HG03039 (cell line): ENCODE results near the gene B4GALT1.

Experiments used
- ATAC-seq: cut with Tn5 transposase; IDR thresholded peaks from one replicate; pipeline ENCODE4 v1.9.1; 2021; ENCODE audit warnings: mild to moderate bottlenecking, moderate library complexity; ENCODE audit not compliant: unreplicated experiment

The B4GALT1 gene

DNA sequence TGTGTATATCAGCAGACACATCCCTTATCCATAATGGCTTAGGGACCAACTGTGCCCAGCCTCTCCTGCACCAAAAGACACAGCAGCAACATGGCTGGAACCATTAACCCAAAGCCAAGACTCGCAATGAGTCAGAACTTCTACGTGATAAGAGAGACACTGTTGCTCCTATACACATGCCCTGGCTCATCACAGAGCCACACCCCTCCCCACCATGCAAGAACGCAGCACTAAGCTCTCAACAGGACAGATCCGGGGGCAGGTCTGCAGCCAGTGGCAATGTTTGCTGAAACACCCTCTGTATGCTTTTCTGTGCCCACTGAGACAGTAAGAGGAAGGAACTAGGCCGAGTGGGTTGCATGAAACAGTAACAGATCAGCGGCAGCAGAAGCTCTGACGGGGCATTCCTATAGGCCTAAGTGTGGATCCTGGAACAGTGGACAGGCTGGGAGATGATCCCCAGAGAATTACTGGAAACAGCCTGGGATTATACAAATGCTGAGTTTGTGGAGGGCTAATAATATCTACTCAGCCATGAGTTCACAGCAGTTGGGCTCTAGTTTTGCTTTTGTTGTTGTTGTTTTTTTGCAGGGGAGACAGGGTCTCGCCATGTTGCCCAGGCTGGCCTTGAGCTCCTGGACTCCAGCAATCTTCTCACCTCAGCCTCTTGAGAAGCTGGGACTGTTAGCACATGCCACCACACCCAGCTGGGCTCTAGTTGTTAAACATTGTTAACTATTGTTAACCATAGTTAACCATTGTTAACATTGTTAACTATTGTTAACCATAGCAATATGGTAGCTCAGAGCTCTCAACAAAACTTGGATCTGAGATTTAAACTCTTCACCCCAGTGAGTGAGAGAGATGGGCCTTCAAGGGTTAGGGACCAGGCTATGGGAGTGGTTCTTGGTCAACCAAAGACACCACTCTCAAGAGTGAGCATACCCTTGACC lies 41.0 kb downstream of the B4GALT1 start:
- ATAC-seq = no peak

DNA sequence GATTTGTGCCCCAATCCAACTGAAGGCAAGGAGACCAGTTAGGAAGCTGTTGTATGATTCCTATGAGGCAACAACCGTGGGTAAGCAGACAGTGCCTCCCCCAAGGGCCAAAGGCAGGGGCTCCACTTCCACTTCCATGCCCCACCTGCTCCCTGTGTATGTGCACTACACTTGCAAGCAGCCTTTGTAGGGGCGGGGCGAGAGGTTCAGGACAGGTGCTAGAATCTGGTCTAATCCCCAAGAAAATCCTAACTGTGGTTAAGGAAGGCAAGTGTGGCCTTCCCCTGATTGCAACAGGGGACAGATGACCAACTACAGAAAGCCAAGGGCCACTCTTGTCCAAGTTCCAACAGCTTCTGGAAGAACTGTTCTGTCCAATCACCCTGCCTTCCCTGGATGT lies 41.7 kb downstream of the B4GALT1 start:
- ATAC-seq = no peak

DNA sequence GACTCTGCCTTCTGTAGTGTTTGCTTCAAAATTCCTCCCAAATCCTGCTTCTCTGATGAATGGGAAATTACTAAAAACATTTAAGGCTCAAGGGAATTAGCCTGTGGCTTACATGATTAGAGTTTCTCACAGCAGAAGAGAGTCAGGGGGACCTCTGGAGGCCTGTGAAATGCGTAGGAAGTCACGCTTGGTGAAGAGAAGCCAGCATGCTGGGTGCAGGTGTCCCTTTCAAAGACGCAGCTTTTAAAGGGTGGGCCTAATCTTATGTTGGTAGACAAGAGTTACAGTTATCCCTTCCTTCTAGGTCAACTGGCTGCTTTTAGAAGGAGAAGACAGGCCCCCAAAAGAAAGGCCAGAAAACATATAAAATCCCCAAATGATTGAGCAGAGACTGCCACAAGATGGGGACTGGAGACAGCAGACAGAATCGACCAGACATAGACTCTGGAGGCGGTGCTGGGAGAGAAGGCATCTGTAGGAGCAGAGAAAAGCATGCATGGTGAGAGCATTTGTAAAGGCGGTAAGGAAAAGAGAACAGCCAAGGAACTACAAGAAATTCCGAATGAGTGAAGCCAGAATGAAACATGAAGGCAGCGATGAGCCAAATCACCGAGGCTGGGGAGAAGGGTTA lies 42.3 kb downstream of the B4GALT1 start:
- no peak for ATAC-seq

DNA sequence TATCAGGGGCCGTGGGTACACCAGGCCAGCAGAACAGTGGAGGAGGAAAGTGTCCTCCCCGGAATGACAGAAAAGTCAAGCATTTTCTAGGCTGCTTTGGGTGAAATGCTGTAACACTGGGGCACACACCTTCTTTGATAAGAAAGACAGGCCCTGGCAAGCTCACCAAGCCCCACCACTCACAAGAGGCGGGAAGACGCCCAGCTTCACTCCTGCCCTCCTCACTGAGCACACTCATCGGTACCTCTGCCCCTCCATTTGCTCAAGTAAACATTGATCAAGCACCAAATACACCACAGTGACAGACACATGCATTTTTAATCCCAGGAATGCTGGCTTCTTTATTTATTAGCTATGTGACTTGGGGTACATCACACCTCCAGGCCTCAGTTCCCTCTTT lies 43.1 kb downstream of the B4GALT1 start:
- ATAC-seq = no peak

DNA sequence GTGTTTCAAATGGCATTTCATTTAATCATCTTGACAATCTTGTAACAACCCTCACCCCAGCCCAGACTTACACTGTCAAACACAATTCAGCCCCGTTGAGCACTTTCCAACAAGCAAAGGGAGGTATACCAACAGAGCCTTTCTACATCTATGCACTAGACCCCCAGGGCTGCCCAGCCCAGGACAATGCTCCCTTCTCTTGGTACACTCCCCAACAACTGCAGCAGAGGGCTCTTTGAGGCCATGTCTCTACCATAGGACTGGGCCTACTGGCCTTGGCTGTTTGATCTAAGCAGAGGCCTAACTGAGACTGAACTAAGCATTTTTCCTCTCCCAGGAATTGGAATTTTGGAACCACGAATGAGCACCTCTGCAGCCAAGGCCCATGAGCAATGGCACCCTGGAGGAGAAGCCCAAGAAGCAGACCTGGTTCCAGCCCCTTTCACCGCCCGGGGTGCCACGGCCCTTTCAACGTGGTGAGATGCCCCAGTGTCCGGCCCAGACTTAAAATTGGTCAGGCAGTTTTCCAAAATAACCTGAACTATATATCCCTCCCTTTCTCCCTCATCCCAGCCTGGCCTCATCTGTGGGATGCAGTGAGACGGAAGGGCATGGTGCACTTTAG lies 43.6 kb downstream of the B4GALT1 start:
- no peak for ATAC-seq

DNA sequence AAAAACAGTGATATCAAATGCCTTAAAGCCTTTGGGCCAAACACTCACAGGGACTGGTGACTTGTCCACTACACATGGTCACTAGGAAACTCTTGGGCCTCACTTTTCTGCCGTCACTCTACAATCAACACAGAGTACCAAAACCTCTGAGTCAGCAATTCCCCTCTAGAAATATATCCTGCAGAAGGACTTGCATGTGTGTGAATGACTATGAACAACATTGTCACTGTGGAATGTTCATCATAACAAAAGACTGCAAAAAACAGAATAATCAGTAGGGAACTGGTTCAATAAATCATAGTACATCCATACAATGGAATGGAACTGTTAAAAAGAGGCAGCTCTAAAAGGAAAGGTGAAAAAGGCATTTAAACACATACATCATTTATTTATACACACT lies 46.5 kb downstream of the B4GALT1 start:
- no peak for ATAC-seq

DNA sequence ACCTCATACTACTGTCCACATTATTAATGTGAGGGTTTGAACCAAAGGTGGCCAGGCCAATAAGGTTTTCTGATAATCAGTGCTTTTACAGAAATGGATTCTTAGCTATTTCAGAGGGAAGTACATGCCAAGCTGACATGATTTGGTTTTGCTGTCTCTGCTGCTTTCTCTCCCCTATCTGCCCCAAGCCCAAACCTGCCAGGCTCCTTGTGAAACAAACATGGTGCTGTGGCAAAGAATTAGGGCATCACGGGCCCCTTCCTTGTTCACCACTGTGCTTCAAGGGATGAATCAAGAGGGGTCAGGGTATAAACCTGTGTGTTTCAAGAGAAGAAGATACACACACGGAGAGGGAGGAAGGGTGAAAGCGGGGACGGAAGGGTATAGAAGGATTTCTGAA lies 49.3 kb downstream of the B4GALT1 start:
- ATAC-seq = no peak

DNA sequence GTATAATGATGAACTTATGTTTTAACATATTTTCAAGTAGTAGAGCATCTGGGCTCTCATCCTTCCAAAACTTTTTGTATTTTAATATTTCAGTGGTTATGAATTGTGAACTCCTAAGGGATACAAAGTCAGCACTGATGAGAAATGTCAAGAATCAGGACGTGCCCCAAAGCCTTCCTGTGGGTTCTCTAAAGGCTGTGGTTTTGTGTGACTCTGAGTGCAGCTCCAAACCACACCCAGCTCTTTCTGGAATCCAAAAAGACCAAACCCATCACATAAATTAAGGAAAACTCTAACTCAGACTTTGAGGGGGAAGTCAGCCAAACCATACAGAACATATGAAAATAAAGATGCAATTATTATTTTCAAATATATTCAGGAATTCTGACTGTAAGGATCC lies 49.8 kb downstream of the B4GALT1 start:
- no peak for ATAC-seq

DNA sequence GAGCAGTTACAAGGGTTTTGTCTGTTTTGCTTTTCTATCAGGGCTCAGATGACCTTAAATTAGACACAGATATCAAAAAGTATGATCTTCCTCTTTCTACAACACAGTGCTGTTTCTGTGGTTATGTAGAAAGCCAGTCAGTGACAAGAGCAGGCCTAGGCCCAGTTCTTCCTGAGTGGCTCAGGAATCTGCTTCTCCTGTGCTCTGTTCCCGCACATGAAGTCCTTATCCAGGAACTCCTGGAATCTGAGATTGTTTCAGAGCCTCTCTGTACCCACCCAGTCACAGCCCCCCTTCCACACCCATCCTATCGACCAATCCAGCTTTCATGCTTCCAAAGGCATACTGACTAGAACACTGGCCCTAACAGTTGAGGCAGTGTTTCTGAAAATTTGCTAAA lies 50.3 kb downstream of the B4GALT1 start:
- ATAC-seq = no peak

DNA sequence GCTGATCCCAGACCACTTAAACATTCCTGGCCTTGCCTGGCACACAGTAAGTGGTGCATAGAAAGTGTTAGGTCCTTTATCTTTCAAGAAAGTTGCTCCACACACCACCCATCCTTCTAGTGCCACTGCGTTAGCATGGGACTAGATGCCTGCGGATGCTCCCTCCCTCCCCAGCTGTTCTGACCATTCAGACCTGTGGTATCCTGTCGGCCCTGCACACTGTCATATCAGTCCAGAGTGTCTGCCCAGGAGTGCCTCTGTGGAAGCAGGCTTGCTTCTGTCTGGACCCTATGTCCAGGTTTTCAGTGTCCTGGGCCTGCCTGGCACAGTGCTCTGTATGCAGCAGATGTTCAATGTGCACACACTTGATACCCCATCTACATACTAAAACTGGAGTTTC lies 52.4 kb downstream of the B4GALT1 start:
- ATAC-seq = no peak

DNA sequence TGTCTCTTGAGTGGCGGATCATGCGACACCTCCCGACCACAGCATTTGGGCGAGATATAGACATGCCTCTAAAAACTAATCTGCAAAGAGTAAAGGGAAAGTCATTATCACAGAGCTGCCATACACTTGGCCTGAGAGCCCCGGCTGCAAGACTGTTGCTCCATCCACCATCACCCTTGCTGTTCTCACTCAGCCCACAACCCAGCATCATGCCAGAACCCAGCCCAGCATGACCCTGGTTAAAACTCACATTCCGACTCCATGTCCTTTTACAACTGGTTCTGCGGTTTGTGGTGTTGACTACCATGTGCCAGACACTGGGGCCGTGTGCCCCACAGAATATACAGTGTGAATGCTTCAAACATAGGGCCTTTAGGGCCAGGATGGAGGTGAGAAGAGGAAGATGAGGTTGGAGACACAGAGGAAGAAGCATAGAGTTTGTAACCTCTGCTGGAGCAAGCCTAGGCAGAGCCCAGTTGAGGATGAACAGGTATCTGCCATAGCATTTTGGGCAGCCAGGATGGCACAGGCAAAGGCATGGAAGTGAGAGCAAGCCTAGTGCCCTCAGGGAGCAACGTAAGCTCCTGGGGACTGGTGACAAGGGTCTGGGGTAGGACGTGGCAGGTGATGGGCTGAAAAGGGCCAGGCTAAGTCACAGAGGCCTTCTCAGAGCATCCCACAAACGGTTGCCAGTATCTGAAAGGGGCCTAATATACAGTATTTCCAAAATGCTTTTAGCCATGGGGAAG lies 53.2 kb downstream of the B4GALT1 start:
- ATAC-seq = no peak

DNA sequence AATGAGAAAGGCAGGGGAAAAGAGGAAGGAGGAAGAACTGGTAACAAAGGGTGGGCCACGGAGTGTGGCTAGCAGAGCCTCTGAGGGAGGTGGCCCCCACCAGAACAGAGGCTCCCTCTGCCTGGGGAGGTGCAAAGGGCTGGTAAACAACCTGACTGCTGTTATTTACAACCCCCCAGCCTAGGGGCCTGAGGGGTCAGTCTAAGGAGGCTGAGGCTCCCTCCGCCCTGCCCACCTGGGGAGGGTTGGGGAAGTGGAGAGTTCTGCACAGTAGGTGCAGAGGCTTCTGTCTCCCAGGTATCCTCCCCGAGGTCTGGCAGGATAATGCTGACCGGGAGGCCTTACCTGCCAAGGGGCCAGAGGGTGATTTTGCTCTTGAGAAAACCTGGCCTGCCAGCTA lies 55.0 kb downstream of the B4GALT1 start:
- ATAC-seq = no peak

DNA sequence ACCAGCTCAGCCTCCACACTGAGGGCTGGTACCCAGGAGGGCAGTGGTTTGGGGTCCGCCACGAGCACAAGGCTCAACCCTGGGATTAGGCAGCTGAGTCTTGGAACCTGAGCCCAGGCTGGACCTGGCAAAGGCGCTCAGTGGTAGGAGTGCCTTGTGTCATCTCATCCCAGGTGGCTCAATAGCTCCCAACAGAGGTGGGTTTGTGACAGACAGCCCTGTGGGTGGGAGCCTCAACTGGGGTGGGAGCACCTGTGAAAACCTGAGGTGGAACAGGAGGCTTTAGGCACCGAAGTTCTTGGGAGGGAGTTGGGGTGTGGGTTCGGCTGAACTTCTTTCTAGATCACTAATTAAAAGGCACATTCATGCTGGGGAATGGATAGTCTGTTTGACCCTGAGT lies 55.5 kb downstream of the B4GALT1 start:
- no peak for ATAC-seq

DNA sequence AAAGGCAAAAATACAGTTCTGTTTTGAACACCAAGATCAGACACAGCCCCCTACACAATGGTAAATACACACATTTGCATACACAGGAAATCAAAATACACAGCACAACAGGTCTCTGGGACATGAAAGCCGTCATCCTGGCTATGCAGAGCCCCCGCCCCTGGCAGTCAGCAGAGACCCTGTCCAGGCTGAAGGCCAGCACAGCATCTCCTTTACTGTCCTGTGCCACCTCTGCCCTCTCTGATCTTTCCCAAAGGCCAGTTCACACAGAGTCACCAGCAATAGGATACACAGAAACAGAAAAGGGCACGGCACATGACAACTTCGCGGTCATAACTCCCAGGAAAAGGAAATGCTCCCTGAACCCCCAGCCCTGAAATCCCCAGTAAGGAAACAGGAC lies 56.5 kb downstream of the B4GALT1 start:
- ATAC-seq = no peak

DNA sequence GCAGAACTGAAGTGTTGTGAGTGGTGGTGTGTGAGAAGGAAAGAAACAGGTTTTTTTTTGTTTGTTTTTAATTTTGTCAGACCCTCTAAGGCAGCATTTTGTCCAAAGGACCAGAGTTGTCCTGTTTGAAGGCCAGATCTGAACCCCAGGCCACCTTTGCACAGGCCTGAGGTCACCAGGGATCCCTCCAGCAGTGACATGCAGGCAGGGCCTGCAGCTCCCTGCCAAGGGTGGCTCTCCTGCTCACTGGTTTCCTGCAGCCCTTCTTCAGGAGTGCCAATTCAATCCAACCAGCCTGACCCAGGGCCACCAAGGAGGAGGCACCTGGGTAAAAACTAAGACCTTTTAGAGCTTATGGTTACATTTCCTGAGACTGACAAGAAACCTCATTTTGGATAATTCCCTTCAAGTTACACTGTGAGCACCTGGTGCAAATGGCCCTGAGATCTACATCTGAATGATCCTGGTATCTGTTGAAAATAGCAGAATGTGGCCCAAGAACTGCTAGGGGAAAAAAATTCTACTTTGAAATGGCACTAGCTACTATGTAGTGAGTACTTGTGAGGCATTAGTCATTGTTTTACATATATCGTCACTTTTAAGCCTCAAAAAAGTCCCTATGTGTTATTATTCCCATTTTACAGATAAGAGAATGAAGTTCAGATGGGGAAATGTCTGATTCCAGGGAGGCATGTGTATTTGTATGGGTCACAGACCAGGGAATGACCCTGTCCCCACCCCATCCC lies 57.1 kb downstream of the B4GALT1 start:
- ATAC-seq = no peak

DNA sequence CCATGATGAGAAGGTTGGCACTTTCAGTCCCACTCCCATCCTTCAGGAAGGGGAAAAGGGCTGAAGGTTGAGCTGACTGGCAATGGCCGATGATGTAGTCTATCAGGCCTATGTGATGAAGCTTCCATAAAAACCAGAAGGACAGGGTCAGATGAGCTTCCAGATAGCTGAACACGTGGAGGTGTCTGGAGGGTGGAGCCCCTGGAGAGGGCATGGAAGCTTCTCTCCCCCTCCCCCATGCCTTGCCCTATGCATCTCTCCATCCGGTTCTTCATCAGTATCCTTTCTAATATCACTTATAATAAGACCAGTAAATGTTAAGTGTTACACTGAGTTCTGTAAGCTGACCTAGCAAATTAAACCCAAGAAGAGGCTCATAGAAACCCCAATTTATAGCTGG lies 58.0 kb downstream of the B4GALT1 start:
- ATAC-seq = no peak

DNA sequence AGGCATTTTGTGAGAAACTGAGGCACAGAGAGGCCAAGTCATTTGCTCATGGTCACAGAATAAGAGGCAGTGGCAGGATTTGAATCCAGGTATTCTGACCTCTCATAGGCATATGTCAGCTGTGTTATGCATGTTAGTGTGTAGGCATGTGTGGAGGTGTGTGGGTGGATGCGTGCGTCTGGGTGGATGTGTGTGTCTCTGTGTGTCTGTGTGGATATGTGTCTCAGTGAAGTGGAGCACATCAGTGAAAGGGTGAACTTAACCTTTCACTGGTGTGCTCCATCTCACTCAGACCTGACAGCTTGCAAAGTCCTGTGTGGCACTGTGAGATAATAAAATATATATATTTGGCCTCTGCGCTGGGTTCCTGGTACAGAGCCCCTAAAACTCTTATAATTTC lies 58.7 kb downstream of the B4GALT1 start:
- ATAC-seq = no peak

DNA sequence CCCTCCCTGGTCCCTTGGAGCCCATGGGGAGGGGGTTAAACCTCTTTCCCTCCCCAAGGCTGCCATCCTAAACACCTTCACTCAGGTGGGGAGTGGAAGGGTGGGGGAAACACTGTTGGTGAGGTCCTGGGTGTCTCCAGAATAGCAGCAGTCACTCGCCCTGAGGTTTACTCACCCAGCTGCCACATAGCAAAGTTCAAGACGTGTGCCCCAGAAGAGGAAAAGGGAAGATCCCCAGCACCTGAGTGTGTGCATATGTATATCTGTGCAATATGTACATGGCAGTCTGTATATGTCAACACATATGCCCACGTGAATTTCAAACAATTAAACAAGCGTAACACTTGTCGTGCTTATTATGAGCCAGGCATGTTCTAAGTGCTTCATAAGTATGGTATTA lies 59.4 kb downstream of the B4GALT1 start:
- ATAC-seq = no peak

DNA sequence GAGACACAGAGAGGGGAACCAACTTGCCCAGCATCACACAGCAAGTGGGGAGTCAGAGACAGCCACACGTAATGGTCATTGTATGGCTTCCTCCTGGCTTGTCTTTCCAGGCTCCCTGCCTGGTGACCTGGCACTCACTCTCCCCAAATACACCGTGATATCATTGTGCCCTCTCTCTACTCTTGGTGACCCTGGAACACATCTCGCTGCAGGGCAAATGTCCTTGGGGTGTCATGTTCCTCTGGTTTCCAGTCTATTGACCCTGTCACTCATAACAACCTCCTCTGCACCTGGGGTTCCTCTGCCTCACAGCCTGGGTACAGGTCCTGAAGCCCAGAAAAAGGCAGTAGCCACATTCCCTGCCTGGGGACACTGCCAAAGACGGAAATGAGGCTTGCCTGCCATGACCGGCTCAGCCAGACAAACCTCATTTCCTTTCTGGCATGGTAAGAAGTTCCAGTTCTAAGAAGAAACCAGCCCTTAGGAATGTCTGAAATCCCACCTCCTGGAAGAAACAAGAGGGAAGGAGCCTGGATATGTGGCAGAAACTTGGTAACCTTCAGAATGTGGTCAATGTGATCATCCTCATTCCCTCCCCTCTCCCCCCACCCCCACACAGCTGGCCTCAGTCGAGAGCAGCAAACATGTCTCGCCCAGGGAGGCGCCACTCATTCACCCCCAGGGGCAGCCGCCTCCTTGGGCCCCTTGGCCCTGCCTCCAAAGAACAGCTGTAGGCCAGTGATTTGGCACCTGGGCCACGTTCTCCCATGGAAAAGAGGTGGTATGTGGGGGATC lies 60.1 kb downstream of the B4GALT1 start:
- no peak for ATAC-seq

DNA sequence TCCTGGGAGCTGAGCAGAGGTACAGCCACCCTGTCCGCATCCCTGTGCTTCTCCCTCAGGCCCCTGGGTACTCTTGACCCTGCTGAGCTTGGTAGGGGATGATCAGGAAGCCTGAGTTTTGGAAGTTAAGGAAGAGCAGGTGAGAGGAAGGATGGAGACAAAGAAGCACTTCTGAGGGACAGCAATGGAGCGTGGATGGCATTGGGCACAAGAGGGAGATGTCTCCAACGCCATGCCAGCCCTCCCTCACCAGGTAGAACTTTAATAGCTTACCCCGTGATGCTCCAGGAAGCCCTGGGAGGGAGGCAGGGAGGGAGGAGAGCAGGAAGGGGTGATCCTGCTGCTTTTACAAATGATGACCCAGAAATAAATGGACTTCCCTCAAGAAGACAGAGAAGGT lies 60.8 kb downstream of the B4GALT1 start:
- ATAC-seq = no peak
